ENCODE measurements around the gene OR10A5.
"Not testable (repeated sequence)": the region's sequence is repeated elsewhere in the genome, so short reads cannot be mapped to it uniquely, and the experiment has no call there.

Gene OR10A5

GRCh38 chr11:6845383-6845782 is at the start of gene OR10A5:
Gene OR10A5 (plus strand): TSS chr11:6845683. CDS start chr11:6845683, 0 bp downstream.
- DNase-seq, result no peak

GRCh38 chr11:6799402-6799801 is 46.1 kb upstream of the OR10A5 start, which contains the start of gene OR6A2:
Gene OR6A2 (minus strand): TSS chr11:6799689. CDS start chr11:6795708, 3,981 bp downstream.
- DNase-seq, result no peak

GRCh38 chr11:6801075-6801474 is 44.4 kb upstream of the OR10A5 start:
- DNase-seq, result not testable (repeated sequence)

- peak; percentile 36 for DNase-seq
Measured at GRCh38 chr11:6812390-6813005, 33.0 kb upstream of the OR10A5 start.

- DNase-seq, result no peak
Measured at GRCh38 chr11:6813656-6814055, 31.8 kb upstream of the OR10A5 start.

GRCh38 chr11:6817694-6818093 is 27.8 kb upstream of the OR10A5 start:
- DNase-seq, result no peak

- DNase-seq, result no peak
Measured at GRCh38 chr11:6818967-6819366, 26.5 kb upstream of the OR10A5 start.

- DNase-seq, result no peak
Measured at GRCh38 chr11:6824136-6824823, 21.2 kb upstream of the OR10A5 start.

- no peak for DNase-seq
Measured at GRCh38 chr11:6825231-6825744, 20.2 kb upstream of the OR10A5 start.

GRCh38 chr11:6828103-6828502 is 17.4 kb upstream of the OR10A5 start:
- DNase-seq, result no peak

GRCh38 chr11:6833356-6833755 is 12.1 kb upstream of the OR10A5 start:
- no peak for DNase-seq

GRCh38 chr11:6834021-6834420 is 11.5 kb upstream of the OR10A5 start:
- no peak for DNase-seq

- no peak for DNase-seq
Measured at GRCh38 chr11:6841694-6842093, 3.8 kb upstream of the OR10A5 start.

GRCh38 chr11:6843670-6844069 is 1.8 kb upstream of the OR10A5 start:
- DNase-seq, result no peak

- DNase-seq, result no peak
Measured at GRCh38 chr11:6844356-6844755, 1.1 kb upstream of the OR10A5 start.

GRCh38 chr11:6850526-6850925 is 5.0 kb downstream of the OR10A5 start:
- DNase-seq, result no peak

GRCh38 chr11:6854801-6855200 is 9.3 kb downstream of the OR10A5 start:
- DNase-seq, result not testable (repeated sequence)

- no peak for DNase-seq
Measured at GRCh38 chr11:6855971-6856541, 10.6 kb downstream of the OR10A5 start.

GRCh38 chr11:6856871-6857270 is 11.4 kb downstream of the OR10A5 start:
- DNase-seq, result no peak

GRCh38 chr11:6862961-6863360 is 17.5 kb downstream of the OR10A5 start, which contains the start of gene OR10A2:
Gene OR10A2 (plus strand): TSS chr11:6863057. CDS start chr11:6869755, 6,698 bp downstream.
- DNase-seq, result no peak

- DNase-seq, result no peak
Measured at GRCh38 chr11:6864438-6864837, 19.0 kb downstream of the OR10A5 start.

GRCh38 chr11:6871278-6871677 is 25.8 kb downstream of the OR10A5 start:
- no peak for DNase-seq

- DNase-seq, result no peak
Measured at GRCh38 chr11:6875761-6876160, 30.3 kb downstream of the OR10A5 start.

GRCh38 chr11:6876325-6876724 is 30.8 kb downstream of the OR10A5 start, which contains the start of gene OR10A4:
Gene OR10A4 (plus strand): TSS chr11:6876625. CDS start chr11:6876648, 23 bp downstream.
- no peak for DNase-seq

Data from activated CD4-positive, alpha-beta T cell treated with anti-CD3 and anti-CD28 coated beads for 48 hours (primary cell).